Ishikawa (cell line): ENCODE data around the gene PDE4B.

Source experiments
- CEBPB ChIP-seq: IDR thresholded peaks from 2 replicates; pipeline ENCODE4 v1.6.1; 2012
- CREB1 ChIP-seq: IDR thresholded peaks from 2 replicates; pipeline ENCODE4 v1.6.1; 2012; ENCODE audit warnings: low read depth
- EGR1 ChIP-seq: IDR thresholded peaks from 2 replicates; pipeline ENCODE4 v1.6.1; 2012
- EP300 ChIP-seq: IDR thresholded peaks from 2 replicates; pipeline ENCODE4 v1.6.1; 2012; ENCODE audit warnings: borderline replicate concordance
- FOXM1 ChIP-seq: IDR thresholded peaks from 2 replicates; pipeline ENCODE4 v1.6.1; 2012; ENCODE audit warnings: low read depth, borderline replicate concordance
- NFIC ChIP-seq: IDR thresholded peaks from 2 replicates; pipeline ENCODE4 v1.6.1; 2012
- RAD21 ChIP-seq: IDR thresholded peaks from 2 replicates; pipeline ENCODE4 v1.6.1; 2012; ENCODE audit warnings: low read depth
- REST ChIP-seq: IDR thresholded peaks from 2 replicates; pipeline ENCODE4 v1.6.1; 2012; ENCODE audit warnings: low read depth, mild to moderate bottlenecking
- TAF1 ChIP-seq: IDR thresholded peaks from 2 replicates; pipeline ENCODE4 v1.6.1; 2012; ENCODE audit warnings: low read depth, mild to moderate bottlenecking
- TCF12 ChIP-seq: IDR thresholded peaks from 2 replicates; pipeline ENCODE4 v1.6.1; 2012; ENCODE audit warnings: low read depth
- TEAD4 ChIP-seq: IDR thresholded peaks from 2 replicates; pipeline ENCODE4 v1.6.1; 2012
- USF1 ChIP-seq: IDR thresholded peaks from 2 replicates; pipeline ENCODE4 v1.6.1; 2012
- YY1 ChIP-seq: IDR thresholded peaks from 2 replicates; pipeline ENCODE4 v1.6.1; 2012; ENCODE audit warnings: low read depth
- ZBTB7A ChIP-seq: IDR thresholded peaks from 2 replicates; pipeline ENCODE4 v1.6.1; 2012; ENCODE audit warnings: low read depth
- TF ChIP-seq, protein P1 (sequence below): IDR thresholded peaks from 2 replicates; pipeline ENCODE4 v1.6.1; 2012

PDE4B gene

GRCh38 chr1:66365635-66366034, 572.9 kb downstream of the PDE4B start:
- TF ChIP-seq CREB1: no peak
- TF ChIP-seq ZBTB7A: no peak
- no peak for TF ChIP-seq TEAD4
- TF ChIP-seq RAD21: no peak
- TF ChIP-seq EGR1: no peak
- TF ChIP-seq NFIC: no peak
- TF ChIP-seq CEBPB: no peak
- no peak for TF ChIP-seq USF1
- TF ChIP-seq TCF12: no peak
- TF ChIP-seq, protein P1, sequence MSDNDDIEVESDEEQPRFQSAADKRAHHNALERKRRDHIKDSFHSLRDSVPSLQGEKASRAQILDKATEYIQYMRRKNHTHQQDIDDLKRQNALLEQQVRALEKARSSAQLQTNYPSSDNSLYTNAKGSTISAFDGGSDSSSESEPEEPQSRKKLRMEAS: no peak
- TF ChIP-seq REST: no peak
- no peak for TF ChIP-seq TAF1
- no peak for TF ChIP-seq YY1
- no peak for TF ChIP-seq EP300
- TF ChIP-seq FOXM1: no peak

DNA sequence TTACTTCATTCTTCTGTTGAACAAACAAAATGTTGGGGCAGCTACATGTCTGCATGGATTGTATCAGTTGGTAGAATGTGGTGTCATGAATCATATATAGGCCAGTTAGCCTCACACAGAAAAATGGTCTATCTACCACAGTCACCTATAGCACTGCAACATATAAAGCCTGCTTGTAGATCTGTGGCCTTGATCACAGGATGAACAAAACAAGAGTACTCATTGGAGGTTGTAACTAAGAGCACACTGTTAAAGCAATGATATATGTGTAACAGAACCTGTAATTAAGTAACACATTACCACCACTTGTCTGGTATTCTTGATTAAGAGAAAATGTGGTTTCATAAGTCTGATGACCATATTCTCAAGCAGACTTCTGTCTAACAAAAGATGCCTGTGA, 573.9 kb downstream of the PDE4B start:
- no peak for TF ChIP-seq CEBPB
- no peak for TF ChIP-seq CREB1
- TF ChIP-seq YY1: no peak
- no peak for TF ChIP-seq TEAD4
- TF ChIP-seq RAD21: no peak
- TF ChIP-seq USF1: no peak
- TF ChIP-seq EP300: no peak
- no peak for TF ChIP-seq TCF12
- TF ChIP-seq TAF1: no peak
- no peak for TF ChIP-seq ZBTB7A
- TF ChIP-seq REST: no peak
- no peak for TF ChIP-seq NFIC
- TF ChIP-seq, protein P1: no peak
- no peak for TF ChIP-seq FOXM1
- TF ChIP-seq EGR1: no peak

DNA sequence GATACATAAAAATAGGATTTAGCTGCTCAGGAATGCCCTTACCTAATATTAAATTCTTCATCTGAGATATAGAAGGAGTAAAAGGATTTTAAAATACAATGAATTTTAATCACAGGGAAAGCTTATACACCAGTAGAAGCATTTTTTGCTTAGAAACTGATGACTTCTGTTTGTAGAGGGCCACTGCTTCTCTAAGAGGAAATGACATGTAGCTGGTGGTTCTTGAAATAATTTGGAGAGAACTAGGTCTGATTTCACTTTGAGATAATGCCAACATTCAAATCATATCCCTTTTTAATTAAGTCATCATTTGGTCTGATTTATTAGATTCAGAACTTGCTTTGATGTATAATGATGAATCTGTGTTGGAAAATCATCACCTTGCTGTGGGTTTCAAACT, 574.7 kb downstream of the PDE4B start:
- TF ChIP-seq REST (no peak), TAF1 (no peak), YY1 (no peak), TCF12 (no peak), RAD21 (no peak), NFIC (no peak)

GRCh38 chr1:66368261-66368660, 575.6 kb downstream of the PDE4B start:
- TF ChIP-seq RAD21: no peak
- TF ChIP-seq CREB1: no peak
- TF ChIP-seq YY1: no peak
- TF ChIP-seq, protein P1: no peak
- no peak for TF ChIP-seq EGR1
- TF ChIP-seq USF1: no peak
- TF ChIP-seq FOXM1: no peak
- no peak for TF ChIP-seq EP300
- TF ChIP-seq TAF1: no peak
- no peak for TF ChIP-seq CEBPB
- TF ChIP-seq NFIC: no peak
- no peak for TF ChIP-seq TEAD4
